ENCODE measurements around the gene CDCP1.

GRCh38 chr3:45173776-45174175 is 27.6 kb upstream of the CDCP1 start:
- TF ChIP-seq CTCF (IDR thresholded peaks at IDR 0.05; ENCODE audit: insufficient read depth, low read length, poor library complexity, severe bottlenecking) (no peak), EZH2phosphoT487 (conservative IDR thresholded peaks at IDR 0.05; ENCODE audit: low read length) (no peak)
